ENCODE results near the gene NANS.

- TF ChIP-seq POLR2A (IDR thresholded peaks at IDR 0.05; ENCODE audit: low read length) = no peak
- no peak for TF ChIP-seq GATA1 (IDR thresholded peaks at IDR 0.05; ENCODE audit: low read depth, low read length)
Observed at GRCh38 chr9:98128316-98128715, 71.8 kb downstream of the NANS start.
